Measurements from ENCODE around the gene SCN1A.

- no peak for TF ChIP-seq CTCF (conservative IDR thresholded peaks at IDR 0.05; ENCODE audit: low read depth, low read length)
- TF ChIP-seq EZH2 (IDR thresholded peaks at IDR 0.05; ENCODE audit: borderline replicate concordance, low read depth, low read length, poor library complexity, severe bottlenecking): no peak
These were observed 10.3 kb downstream of the SCN1A start for GRCh38 chr2:166117491-166117890.
